Nephron (organoid): ENCODE data around the gene MAGIX.

Experiments used
- H3K27ac Mint-ChIP-seq, 3 experiments: 2 replicates each; pipeline ENCODE4 v1.8.0; 2020; ENCODE audit warnings: mixed read lengths in 3 of 3, mild to moderate bottlenecking in 2 of 3, moderate library complexity in 1 of 3
- H3K27me3 Mint-ChIP-seq: 2 replicates; pipeline ENCODE4 v1.8.0; 2021; ENCODE audit warnings: low read depth, mild to moderate bottlenecking, moderate library complexity, mixed read lengths
- H3K36me3 Mint-ChIP-seq: 2 replicates; pipeline ENCODE4 v1.8.0; 2020; ENCODE audit warnings: low read depth, mixed read lengths
- H3K4me1 Mint-ChIP-seq: 2 replicates; pipeline ENCODE4 v1.8.0; 2020; ENCODE audit warnings: mixed read lengths
- H3K4me3 Mint-ChIP-seq, 3 experiments: 2 replicates each; pipeline ENCODE4 v1.8.0; 2020; ENCODE audit warnings: mild to moderate bottlenecking in 3 of 3, mixed read lengths in 3 of 3, moderate library complexity in 2 of 3
- H3K9me3 Mint-ChIP-seq: 2 replicates; pipeline ENCODE4 v1.8.0; 2020; ENCODE audit warnings: mixed read lengths
- CTCF ChIP-seq, 3 experiments: fragments of 200-600 bp; sonication (generic); IDR thresholded peaks; one replicate each; pipeline ENCODE4 v1.5.0; 2021; ENCODE audit warnings: antibody characterized with exemption in 3 of 3; ENCODE audit not compliant: unreplicated experiment in 3 of 3

The MAGIX gene

GRCh38 chrX:49187028-49187394 lies 24.5 kb downstream of the MAGIX start:
- Mint-ChIP-seq H3K27me3 (no peaks in the 10 kb centered on the region), H3K36me3 (peaks cover 7% of the 10 kb centered on the region), H3K4me3 (peak overlapping the region; percentile 59 to 70 (median 65)), H3K9me3 (peaks cover 3% of the 10 kb centered on the region), H3K4me1 (peaks cover 14% of the 10 kb centered on the region), H3K27ac (peak overlapping the region; percentile 39 to 81 (median 76))
- TF ChIP-seq CTCF (IDR thresholded peaks at IDR 0.05; ENCODE audit: unreplicated experiment in 3 of 3): no peak

- Mint-ChIP-seq H3K9me3 (peaks cover 3% of the 10 kb centered on the region), H3K4me1 (peaks cover 14% of the 10 kb centered on the region), H3K36me3 (peaks cover 2% of the 10 kb centered on the region), H3K4me3 (peak overlapping the region in 2 of 3 experiments; percentile 29 to 70), H3K27me3 (no peaks in the 10 kb centered on the region), H3K27ac (peak overlapping the region; percentile 39 to 81 (median 76))
- TF ChIP-seq CTCF (IDR thresholded peaks at IDR 0.05; ENCODE audit: unreplicated experiment in 3 of 3): no peak
These were observed 25.0 kb downstream of the MAGIX start for GRCh38 chrX:49187526-49187925.

- no peak for TF ChIP-seq CTCF (IDR thresholded peaks at IDR 0.05; ENCODE audit: unreplicated experiment in 3 of 3)
- peak overlapping the region in 2 of 3 experiments; percentile 9 to 40 for H3K27ac Mint-ChIP-seq
These were observed 26.0 kb downstream of the MAGIX start for GRCh38 chrX:49188468-49189076.

GRCh38 chrX:49189606-49190005 lies 27.0 kb downstream of the MAGIX start:
- peaks cover 11% of the 10 kb centered on the region for H3K9me3 Mint-ChIP-seq
- peak overlapping the region; percentile 58 to 83 (median 72) for H3K27ac Mint-ChIP-seq
- no peaks in the 10 kb centered on the region for H3K36me3 Mint-ChIP-seq
- peaks cover 14% of the 10 kb centered on the region for H3K4me1 Mint-ChIP-seq
- H3K27me3 Mint-ChIP-seq: no peaks in the 10 kb centered on the region
- no peak for TF ChIP-seq CTCF (IDR thresholded peaks at IDR 0.05; ENCODE audit: unreplicated experiment in 3 of 3)
- H3K4me3 Mint-ChIP-seq: peak overlapping the region; percentile 53 to 80 (median 59)

More at GRCh38 chrX:49188468-49189076, 26.0 kb downstream of the MAGIX start:
- peaks cover 14% of the 10 kb centered on the region for H3K4me1 Mint-ChIP-seq
- peak overlapping the region in 2 of 3 experiments; percentile 9 to 35 for H3K4me3 Mint-ChIP-seq
- H3K9me3 Mint-ChIP-seq: peaks cover 6% of the 10 kb centered on the region
- no peaks in the 10 kb centered on the region for H3K36me3 Mint-ChIP-seq
- no peaks in the 10 kb centered on the region for H3K27me3 Mint-ChIP-seq

- H3K4me3 Mint-ChIP-seq: peak overlapping the region; percentile 80 to 85 (median 84)
- no peak for TF ChIP-seq CTCF (IDR thresholded peaks at IDR 0.05; ENCODE audit: unreplicated experiment in 3 of 3)
These were observed 28.4 kb downstream of the MAGIX start for GRCh38 chrX:49190821-49191573.

More at GRCh38 chrX:49190821-49191573, 28.4 kb downstream of the MAGIX start:
- Mint-ChIP-seq H3K36me3 (no peaks in the 10 kb centered on the region), H3K27ac (peak overlapping the region; percentile 81 to 94 (median 94)), H3K9me3 (peaks cover 14% of the 10 kb centered on the region), H3K27me3 (no peaks in the 10 kb centered on the region), H3K4me1 (peaks cover 10% of the 10 kb centered on the region)
